Testis (tissue), 3 donors: ENCODE data around the gene FOXL1. TPM values are rescaled to one million over a fixed set of nuclear protein-coding genes. Genes with fewer than 3 reads are reported as not detected.

Source experiments
- DNase-seq: peaks from one replicate; pipeline ENCODE4 v3.0.0-alpha.2; 2019
- H3K27ac ChIP-seq, 2 donors: fragments of 200-600 bp; sonication (generic); one replicate each; pipeline ENCODE4 v1.5.1; 2019
- H3K27me3 ChIP-seq: fragments of 200-600 bp; sonication (generic); one replicate; pipeline ENCODE4 v1.5.1; 2019
- H3K36me3 ChIP-seq: fragments of 200-600 bp; sonication (generic); one replicate; pipeline ENCODE4 v1.5.1; 2017; ENCODE audit warnings: low read depth; ENCODE audit errors: missing control alignments
- H3K4me1 ChIP-seq: fragments of 200-600 bp; sonication (generic); one replicate; pipeline ENCODE4 v1.5.1; 2019
- H3K4me3 ChIP-seq, 2 donors: fragments of 200-600 bp; sonication (generic); one replicate each; pipeline ENCODE4 v1.5.1; 2017 to 2019
- H3K9me3 ChIP-seq: fragments of 200-600 bp; sonication (generic); one replicate; pipeline ENCODE4 v1.5.1; 2017
- CTCF ChIP-seq, 3 experiments: fragments of 450-650 bp in 2 of 3; fragments of 200-600 bp in 1 of 3; sonication (generic) in 1 of 3; IDR thresholded peaks; one replicate each; pipeline ENCODE4 v1.5.1; 2016 to 2019; ENCODE audit warnings: antibody characterized with exemption in 3 of 3, mild to moderate bottlenecking in 2 of 3, moderate library complexity in 1 of 3
- POLR2A ChIP-seq: fragments of 450-650 bp; IDR thresholded peaks from one replicate; pipeline ENCODE4 v1.6.1; 2017; ENCODE audit warnings: antibody characterized with exemption, mild to moderate bottlenecking, moderate library complexity
- WGBS, 2 donors: methylation state at CpG; one replicate each; pipeline ENCODE4 v1.1.5; 2018; 5-methylcytosine and 5-hydroxymethylcytosine counted together
- intact Hi-C: fragments of 100-400 bp; cut with DNase I; formaldehyde crosslinking; loops from one replicate; pipeline ENCODE4 v1.15.1; 2023; ENCODE audit warnings: low total_unique reads
- polyA plus RNA-seq: library from polyadenylated mRNA; stranded (reverse); fragments of 350-450 nt; fragmentation: Illumina TruSeq; extraction: RNeasy Lipid Tissue Mini Kit (QIAGEN cat#74804); gene quantifications from one replicate; pipeline ENCODE4 v1.2.3, GENCODE V29; 2014; ENCODE audit warnings: low read depth, low replicate concordance; ENCODE audit not compliant: insufficient read depth
- total RNA-seq, 2 donors: library from RNA; depleted of rRNA; stranded (reverse); fragments of >200 nt; gene quantifications; one replicate each; pipeline ENCODE4 v1.2.3, GENCODE V29; 2016

FOXL1 gene
- total and polyA plus RNA-seq, 3 donors from 2014 or later = 1.4 to 5.9 (median 4.6) TPM

GRCh38 chr16:86598607-86599565, 20.5 kb downstream of the FOXL1 start:
- WGBS, 2 donors = 62 to 63% methylated on average over 22 of the region's 22 CpGs
- Histone ChIP-seq H3K9me3 (no peaks in the 10 kb centered on the region), H3K36me3 (no peaks in the 10 kb centered on the region), H3K27ac (no peak overlapping the region), H3K27me3 (no peaks in the 10 kb centered on the region), H3K4me3 (no peak overlapping the region), H3K4me1 (no peaks in the 10 kb centered on the region)
- intact Hi-C loops = no loop called here
- no peak for DNase-seq
- TF ChIP-seq CTCF (IDR thresholded peaks at IDR 0.05) (no peak), POLR2A (no peak)

GRCh38 chr16:86601356-86601755, 23.0 kb downstream of the FOXL1 start:
- intact Hi-C loops = no loop called here

GRCh38 chr16:86602521-86602920, 24.2 kb downstream of the FOXL1 start:
- no peaks in the 10 kb centered on the region for H3K27me3 ChIP-seq
- intact Hi-C loops = no loop called here
- TF ChIP-seq CTCF (IDR thresholded peaks at IDR 0.05) = no peak
- TF ChIP-seq POLR2A = no peak
- WGBS, 2 donors = 69 to 71% methylated on average over 4 of the region's 4 CpGs
- no peaks in the 10 kb centered on the region for H3K36me3 ChIP-seq
- H3K4me1 ChIP-seq = no peaks in the 10 kb centered on the region
- H3K4me3 ChIP-seq = no peak overlapping the region
- DNase-seq = no peak
- no peak overlapping the region for H3K27ac ChIP-seq
- no peaks in the 10 kb centered on the region for H3K9me3 ChIP-seq

More at GRCh38 chr16:86601356-86601755, 23.0 kb downstream of the FOXL1 start:
- no peak for DNase-seq
- Histone ChIP-seq H3K36me3 (no peaks in the 10 kb centered on the region), H3K9me3 (no peaks in the 10 kb centered on the region), H3K4me1 (no peaks in the 10 kb centered on the region), H3K27me3 (no peaks in the 10 kb centered on the region), H3K27ac (no peak overlapping the region), H3K4me3 (no peak overlapping the region)
- TF ChIP-seq POLR2A = no peak
- no peak for TF ChIP-seq CTCF (IDR thresholded peaks at IDR 0.05)
- WGBS, 2 donors = 78 to 97% methylated on average over 2 of the region's 2 CpGs

- TF ChIP-seq CTCF (IDR thresholded peaks at IDR 0.05) = no peak
- H3K9me3 ChIP-seq = no peaks in the 10 kb centered on the region
- intact Hi-C loops = no loop called here
- no peaks in the 10 kb centered on the region for H3K4me1 ChIP-seq
- WGBS, 2 donors = 69 to 70% methylated on average over 16 of the region's 16 CpGs
- no peak overlapping the region for H3K27ac ChIP-seq
- no peaks in the 10 kb centered on the region for H3K27me3 ChIP-seq
- H3K4me3 ChIP-seq = no peak overlapping the region
- no peaks in the 10 kb centered on the region for H3K36me3 ChIP-seq
- DNase-seq = peak; percentile 42
Measured at GRCh38 chr16:86604436-86605193, 26.3 kb downstream of the FOXL1 start.
